K562 (cell line): ENCODE data around the gene PPP1R3C. TPM values are rescaled to one million over a fixed set of nuclear protein-coding genes. Genes with fewer than 3 reads are reported as not detected.

ENCODE experiments used
- ATAC-seq: fragments of 200-7000 bp; cut with Tn5 transposase; 3 replicates; pipeline ENCODE4 v1.9.1; 2020; ENCODE audit warnings: moderate library complexity
- BruUV-seq: library from RNA; stranded (reverse); fragments of 400-500 nt; replicated peaks from 2 replicates; lab custom pipeline; 2021; lab: Mats Ljungman, UMichigan
- CTCF ChIA-PET: fragments of 300-600 bp; formaldehyde crosslinking; extraction: SDS; loops from one replicate; lab custom pipeline; 2021; ENCODE audit warnings: low intra/inter-chr PET ratio; lab: Yijun Ruan, JAX
- POLR2A ChIA-PET: fragments of 300-600, 350-650 bp; sonication (Branson Sonifier 250); formaldehyde crosslinking; extraction: SDS; loops from one replicate; lab custom pipeline; 2021; ENCODE audit warnings: antibody characterized with exemption, inconsistent platforms; lab: Yijun Ruan, JAX
- DNase-seq, 4 experiments: peaks; one replicate each; pipeline versions ENCODE4 v3.0.0 to v3.0.0-alpha.2; 2011 to 2018; ENCODE audit warnings: low spot score in 3 of 4, mixed read lengths in 3 of 4; ENCODE audit errors: extremely low read depth in 1 of 4
- FAIRE-seq: peaks from 2 replicates; lab custom pipeline; 2011; peaks lifted over from hg19 to GRCh38; lab: Jason Lieb, UNC
- H2AFZ ChIP-seq: 2 replicates; pipeline ENCODE4 v1.6.0; 2011; ENCODE audit warnings: low read depth, low read length, control low read depth, inconsistent platforms
- H3K27ac ChIP-seq: fragments of 200-600 bp; 3 replicates; pipeline ENCODE4 v1.8.0; 2011; ENCODE audit warnings: low read depth, mild to moderate bottlenecking, control low read depth, inconsistent platforms, low read length, moderate library complexity, mixed read lengths; ENCODE audit errors: extremely low read depth
- H3K27me3 ChIP-seq, 2 experiments: fragments of 300-600 bp in 1 of 2; 2 replicates in 1 of 2; 3 replicates in 1 of 2; pipeline versions ENCODE4 v1.6.0 to v1.8.0; 2011; ENCODE audit warnings: inconsistent platforms in 2 of 2, low read length in 2 of 2, mild to moderate bottlenecking in 1 of 2, mixed read lengths in 1 of 2, moderate library complexity in 1 of 2; ENCODE audit not compliant: control insufficient read depth in 2 of 2, insufficient read depth in 2 of 2
- H3K36me3 ChIP-seq: fragments of 300-600 bp; 3 replicates; pipeline ENCODE4 v1.8.0; 2011; ENCODE audit warnings: mild to moderate bottlenecking, low read length, inconsistent platforms; ENCODE audit not compliant: control insufficient read depth, insufficient read depth
- H3K4me1 ChIP-seq, 2 experiments: fragments of 200-600 bp in 1 of 2; replicated peaks in 1 of 2; 2 replicates in 1 of 2; 3 replicates in 1 of 2; pipeline versions ENCODE4 v1.5.1 to v1.8.0; 2011; ENCODE audit warnings: inconsistent platforms in 2 of 2, low read length in 2 of 2, mild to moderate bottlenecking in 1 of 2, mixed read lengths in 1 of 2, moderate library complexity in 1 of 2; ENCODE audit not compliant: control insufficient read depth in 2 of 2, insufficient read depth in 2 of 2
- H3K4me2 ChIP-seq: 2 replicates; pipeline ENCODE4 v1.6.1; 2011; ENCODE audit warnings: low read length, control low read depth, inconsistent platforms, mixed read lengths; ENCODE audit not compliant: insufficient read depth
- H3K4me3 ChIP-seq: fragments of 200-600 bp; sonication (generic), shearing (Covaris generic); 2 replicates; pipeline ENCODE4 v1.5.1; 2016; ENCODE audit warnings: control low read depth, inconsistent platforms
- H3K79me2 ChIP-seq: fragments of 200-600 bp; 3 replicates; pipeline ENCODE4 v1.8.0; 2011; ENCODE audit warnings: low read length, inconsistent platforms; ENCODE audit not compliant: control insufficient read depth, insufficient read depth
- H3K9ac ChIP-seq, 2 experiments: 2 replicates each; pipeline versions ENCODE4 v1.6.0 to v1.6.1; 2011; ENCODE audit warnings: low read depth in 2 of 2, low read length in 2 of 2, control low read depth in 1 of 2, inconsistent platforms in 1 of 2, mild to moderate bottlenecking in 1 of 2, mixed read lengths in 1 of 2; ENCODE audit not compliant: insufficient read depth in 1 of 2
- H3K9me1 ChIP-seq: one replicate; pipeline ENCODE4 v1.6.0; 2011; ENCODE audit warnings: inconsistent platforms, mild to moderate bottlenecking, low read length, moderate library complexity; ENCODE audit not compliant: control insufficient read depth, insufficient read depth
- H3K9me3 ChIP-seq: replicated peaks from 2 replicates; pipeline ENCODE4 v1.5.1; 2011; ENCODE audit warnings: low read depth, low read length, inconsistent platforms; ENCODE audit not compliant: control insufficient read depth, insufficient read depth
- H4K20me1 ChIP-seq: replicated peaks from 2 replicates; pipeline ENCODE4 v1.6.1; 2011; ENCODE audit warnings: low read length, inconsistent platforms, mixed read lengths; ENCODE audit not compliant: control insufficient read depth, insufficient read depth
- ETV1 ChIP-seq: fragments of 450-650 bp; conservative IDR thresholded peaks from 2 replicates; pipeline ENCODE4 v1.6.1; 2016; ENCODE audit warnings: missing genetic modification characterization, control low read depth, low read depth, missing compliant biosample characterization
- NFIC ChIP-seq: fragments of 450-650 bp; IDR thresholded peaks from 2 replicates; pipeline ENCODE4 v1.6.1; 2017; ENCODE audit warnings: mild to moderate bottlenecking, inconsistent platforms
- ZC3H4 ChIP-seq: sonication (generic); formaldehyde crosslinking; IDR thresholded peaks from 2 replicates; pipeline ENCODE4 v1.9.0; 2021; ENCODE audit warnings: missing genetic modification reagents, borderline replicate concordance
- ZNF197 ChIP-seq: fragments of 200-800 bp; sonication (Bioruptor generic); IDR thresholded peaks from 2 replicates; pipeline ENCODE4 v1.6.1; 2016; ENCODE audit warnings: low read depth, missing genetic modification characterization, missing compliant biosample characterization
- WGBS: fragments of 100-300 bp; shearing (Covaris generic); methylation state at CpG from one replicate; pipeline ENCODE4 v1.1.6; 2016; ENCODE audit warnings: low coverage, mixed read lengths; ENCODE audit not compliant: insufficient coverage; ENCODE audit errors: missing lambda C conversion rate; 5-methylcytosine and 5-hydroxymethylcytosine counted together
- in situ Hi-C: fragments of 300-500 bp; cut with MboI; formaldehyde crosslinking; loops from 4 replicates; pipeline ENCODE4 v1.15.0; 2018; ENCODE audit warnings: inconsistent platforms, mixed read lengths
- intact Hi-C: fragments of 100-400 bp; cut with micrococcal nuclease; formaldehyde crosslinking; loops from 2 replicates; pipeline ENCODE4 v1.14.2; 2022
- polyA plus RNA-seq, 8 experiments: library from polyadenylated mRNA; depleted of rRNA in 4 of 8; stranded (reverse) in 5 of 8; unstranded in 3 of 8; fragments of >200 nt; fragmentation: Nextera tagmentation in 2 of 8; fragmentation: Illumina TruSeq in 1 of 8; extraction: Ambion mirVana in 2 of 8; extraction: Trizol in 1 of 8; gene quantifications; 2 replicates each; pipeline versions ENCODE4 v1.2.1 to v1.2.3, GENCODE V29; 2011 to 2014; ENCODE audit warnings: inconsistent platforms in 1 of 8, missing spikeins in 1 of 8
- total RNA-seq, 7 experiments: library from RNA; depleted of rRNA in 6 of 7; stranded (reverse); fragments of >200 nt in 6 of 7; fragmentation: Illumina TruSeq in 2 of 7; extraction: Trizol in 2 of 7; gene quantifications; 2 replicates each; pipeline versions ENCODE4 v1.2.1 to v1.2.3, GENCODE V29; 2011 to 2021; ENCODE audit warnings: low replicate concordance in 1 of 7

Gene PPP1R3C
- total and polyA plus RNA-seq, 9 of the 15 experiments (the other 6 are each of a cell fraction or from before 2014, with no cell fraction given), result 0.06 to 0.24 (median 0.12) TPM; not detected in 3

- no peaks in the 10 kb centered on the region for H3K9me1 ChIP-seq
- 87% methylated on average over 6 of the region's 6 CpGs for WGBS
- CTCF ChIA-PET, result no interaction called here
- POLR2A ChIA-PET, result interaction anchor here (0.7 to 1.3 kb wide), 2 partner anchors 9 to 12 kb away, joined by 3 to 5 read pairs; no protein-coding TSS in a partner anchor
- no peak overlapping the region for H3K4me3 ChIP-seq
- ATAC-seq, result no peak
- H3K4me2 ChIP-seq, result no peak overlapping the region
- H3K27ac ChIP-seq, result no peak overlapping the region
- no peaks in the 10 kb centered on the region for H3K9me3 ChIP-seq
- no peak for FAIRE-seq
- H4K20me1 ChIP-seq, result no peaks in the 10 kb centered on the region
- no peak for TF ChIP-seq ZNF197 (CRISPR knock-in tag)
- TF ChIP-seq, all 486 proteins: peak for 0
- no TSS peak for BruUV-seq
- Histone ChIP-seq H2AFZ (no peak overlapping the region), H3K9ac (no peak overlapping the region), H3K27me3 (no peaks in the 10 kb centered on the region), H3K4me1 (peaks cover 0 to 10% of the 10 kb centered on the region in 2 experiments; a peak in 3 of 5 replicates), H3K79me2 (no peaks in the 10 kb centered on the region), H3K36me3 (no peaks in the 10 kb centered on the region)
- DNase-seq, result no peak
- in situ Hi-C loops, result no loop called here
- intact Hi-C loops, result no loop called here
These were observed 34.5 kb downstream of the PPP1R3C start for GRCh38 chr10:91598211-91598977.

DNA sequence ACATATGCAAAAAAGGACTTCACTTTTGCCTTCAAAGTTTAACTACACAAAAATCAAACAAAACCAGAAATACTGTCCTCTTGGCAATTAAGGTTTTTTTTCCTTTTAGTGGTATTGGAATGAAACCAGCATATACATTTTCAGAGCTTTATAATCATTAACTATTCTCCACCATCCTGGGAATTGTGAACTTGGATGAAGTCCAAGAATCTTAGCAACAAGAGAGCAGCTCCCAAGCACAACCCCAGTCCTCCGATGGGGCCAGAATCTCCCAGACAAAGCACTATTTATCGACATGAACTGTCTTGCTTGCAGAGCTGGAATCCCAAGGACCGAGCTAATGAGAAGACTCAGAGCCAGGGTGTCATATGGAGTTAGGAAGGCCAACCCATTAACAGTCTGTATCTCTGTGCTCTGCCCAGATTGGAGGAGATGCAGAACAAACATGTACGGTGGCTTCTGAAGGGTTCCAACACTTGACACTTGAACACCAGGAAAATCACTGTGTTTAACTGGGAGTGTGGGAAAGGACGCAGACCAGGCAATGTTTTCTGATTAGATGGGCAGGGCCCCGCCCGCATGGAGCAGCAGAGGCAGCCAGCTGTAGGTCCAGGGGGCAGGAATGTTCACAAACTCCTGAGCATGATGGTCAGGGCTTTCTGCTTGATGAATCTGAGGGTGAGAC is 35.5 kb downstream of the PPP1R3C start:
- 37% methylated on average over 7 of the region's 7 CpGs for WGBS
- no TSS peak for BruUV-seq
- Histone ChIP-seq H2AFZ (peak overlapping the region; percentile 55; the same call in 1 of the 2 replicates), H3K4me2 (no peak overlapping the region; the same call in 1 of the 2 replicates), H4K20me1 (no peaks in the 10 kb centered on the region), H3K79me2 (no peaks in the 10 kb centered on the region), H3K27me3 (no peaks in the 10 kb centered on the region), H3K9me3 (no peaks in the 10 kb centered on the region), H3K27ac (no peak overlapping the region), H3K4me3 (no peak overlapping the region), H3K4me1 (peaks cover under 1 to 14% of the 10 kb centered on the region in 2 experiments; a peak in 4 of 5 replicates), H3K9me1 (no peaks in the 10 kb centered on the region), H3K36me3 (no peaks in the 10 kb centered on the region), H3K9ac (no peak overlapping the region)
- ATAC-seq (no peak), DNase-seq (no peak), FAIRE-seq (no peak)
- no peak for TF ChIP-seq ETV1 (tag)
- TF ChIP-seq ZC3H4 (CRISPR knock-in tag), result no peak
- peak; percentile 49 for TF ChIP-seq NFIC
- ChIA-PET CTCF (no interaction called here), POLR2A (interaction anchor here (1.2 to 1.8 kb wide), 3 partner anchors 9 to 18 kb away, joined by 3 to 13 read pairs (median 3); no protein-coding TSS in a partner anchor)
- intact Hi-C loops, result no loop called here
- in situ Hi-C loops, result no loop called here
